Endometrial microvascular endothelial cells (primary cell): Measurements from ENCODE around the gene EPN1. TPM values are rescaled to one million over a fixed set of nuclear protein-coding genes. Genes with fewer than 3 reads are reported as not detected.

ENCODE experiments used
- in situ Hi-C: cut with HindIII; loops from 2 replicates; pipeline ENCODE4 v1.10.0; 2017; ENCODE audit warnings: low sequenced_read_pairs, low pct_unique_long_range_greater_than_20kb; ENCODE audit errors: inconsistent ontology term
- total RNA-seq: library from RNA; depleted of rRNA; stranded (reverse); fragments of >200 nt; gene quantifications from one replicate; pipeline ENCODE4 v1.2.3, GENCODE V29; 2015; ENCODE audit errors: inconsistent ontology term

The EPN1 gene
- total RNA-seq, 1 donor from 2014 or later: 155 TPM

DNA sequence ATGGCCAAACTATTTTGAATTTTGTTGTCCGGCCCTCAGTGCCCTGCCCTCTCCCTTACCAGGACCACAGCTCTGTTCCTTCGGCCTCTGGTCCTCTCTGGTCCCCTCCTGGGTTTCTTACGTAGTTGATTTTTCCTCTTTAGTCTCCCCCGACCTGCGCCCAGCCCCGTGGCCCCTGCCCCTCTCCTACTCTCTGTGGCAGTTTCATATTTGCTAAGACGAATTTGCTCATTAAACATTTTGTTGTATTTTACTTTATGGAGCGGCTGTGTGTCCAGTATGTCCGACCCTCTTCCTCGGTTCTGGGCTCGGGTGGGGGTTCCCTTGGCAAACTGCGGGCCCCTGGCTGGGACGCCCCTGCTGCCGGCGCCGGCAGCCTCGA lies 576 bp upstream of the EPN1 start:
- in situ Hi-C loops: no loop called here

DNA sequence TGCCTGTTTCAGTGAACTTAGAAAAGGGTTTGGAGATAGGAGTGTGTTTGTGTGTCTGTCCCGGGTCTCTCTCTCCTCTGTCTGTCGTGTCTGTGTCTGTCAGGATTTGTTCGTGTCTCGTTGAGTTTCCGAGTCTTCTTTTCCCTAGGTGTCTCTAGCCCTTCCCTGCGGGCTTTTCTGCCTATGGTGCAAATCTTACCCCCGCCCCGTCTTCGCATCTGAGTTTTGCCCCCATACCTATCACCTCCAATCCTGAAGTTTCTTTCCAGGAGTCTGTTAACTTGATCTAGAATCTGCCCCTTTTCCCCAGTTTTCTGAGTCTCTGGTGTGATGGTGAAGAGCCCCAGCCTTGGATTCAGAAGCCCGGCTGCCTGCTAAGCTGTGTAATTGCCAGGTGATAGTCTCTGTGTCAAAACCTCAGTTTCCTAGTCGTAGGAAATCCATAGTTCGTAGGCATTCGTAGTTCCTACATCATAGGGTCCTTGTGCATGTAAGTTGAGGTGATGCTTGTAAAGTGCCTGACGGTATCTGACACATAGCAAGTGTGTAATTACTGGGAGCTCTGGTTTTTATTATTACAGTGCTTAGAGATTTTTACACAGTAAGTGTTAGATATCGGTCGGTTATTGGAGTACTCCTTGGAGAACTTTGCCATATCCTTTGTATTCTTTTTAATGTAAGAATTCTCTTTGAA lies 782 bp downstream of the EPN1 start:
- in situ Hi-C loops: no loop called here

DNA sequence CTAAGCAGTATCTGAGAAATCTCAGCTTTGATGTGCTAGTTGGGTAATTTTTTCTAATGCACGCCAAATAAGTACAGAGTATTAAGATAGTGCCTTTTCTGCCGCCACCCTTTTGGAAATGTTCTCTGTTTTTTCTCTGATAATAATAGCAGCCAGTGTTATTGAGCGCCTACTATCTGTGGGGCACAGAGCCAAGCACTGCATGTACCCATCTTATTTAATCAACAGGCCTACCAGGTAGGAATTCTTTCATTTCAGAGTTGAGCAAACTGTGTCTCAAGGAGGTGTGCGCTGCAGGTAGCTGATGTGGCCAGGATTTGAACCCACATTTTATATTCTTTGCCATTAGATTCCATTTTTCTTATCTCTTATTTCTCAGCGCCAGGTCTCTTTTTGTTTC lies 1.4 kb downstream of the EPN1 start:
- in situ Hi-C loops: no loop called here

DNA sequence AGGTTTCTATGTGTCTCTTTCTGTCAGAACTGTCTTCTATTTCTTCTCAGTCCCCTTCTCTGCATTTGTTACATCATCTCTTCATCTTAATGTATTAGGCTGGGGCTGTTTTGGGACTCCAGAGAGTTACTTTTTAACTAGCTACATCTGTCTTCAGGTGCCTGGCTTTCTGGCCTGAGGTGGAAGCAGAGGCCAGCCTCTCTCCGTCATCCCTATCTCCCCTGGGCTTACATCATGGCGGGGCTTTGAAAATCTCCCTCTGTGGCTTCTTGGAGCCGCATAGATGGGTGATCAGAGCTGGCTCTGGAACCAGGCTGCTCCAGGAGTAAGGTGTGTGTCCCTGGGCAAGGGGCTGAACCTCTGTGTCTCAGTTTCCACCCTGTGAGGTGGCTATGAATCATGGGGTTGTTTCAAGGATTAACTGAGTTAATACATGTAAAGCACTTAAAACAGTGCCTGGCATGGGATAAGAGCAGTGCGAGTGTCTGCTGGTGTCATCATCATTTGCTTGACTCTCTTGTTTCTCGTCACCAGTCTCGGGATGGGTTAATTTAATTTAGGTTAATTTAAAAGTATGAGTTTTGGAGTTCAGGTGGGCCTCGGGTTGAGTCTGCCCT lies 2.0 kb downstream of the EPN1 start:
- in situ Hi-C loops: no loop called here

DNA sequence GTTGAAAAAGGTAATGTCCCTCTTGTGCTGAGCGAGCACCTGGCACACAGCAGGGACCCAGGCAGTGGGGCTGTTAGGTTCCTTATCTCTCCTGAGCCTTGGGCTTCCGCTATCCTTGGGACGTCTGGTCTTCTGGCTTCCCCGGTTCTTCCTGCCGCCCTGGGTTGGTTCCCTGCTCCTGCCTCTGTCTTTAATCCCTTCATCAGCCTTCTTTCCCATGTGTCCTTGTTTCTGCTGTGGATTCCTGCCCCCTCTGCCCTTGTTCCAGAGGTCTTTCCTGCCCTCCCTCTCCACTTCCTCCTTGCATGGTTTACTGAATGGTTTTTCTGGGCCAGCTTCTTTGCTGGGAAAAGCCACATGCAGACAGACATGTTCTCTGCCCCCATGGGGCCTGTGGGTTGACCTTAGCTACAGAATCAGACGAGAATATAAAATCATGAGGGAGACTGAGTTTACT lies 2.6 kb downstream of the EPN1 start:
- in situ Hi-C loops: no loop called here

DNA sequence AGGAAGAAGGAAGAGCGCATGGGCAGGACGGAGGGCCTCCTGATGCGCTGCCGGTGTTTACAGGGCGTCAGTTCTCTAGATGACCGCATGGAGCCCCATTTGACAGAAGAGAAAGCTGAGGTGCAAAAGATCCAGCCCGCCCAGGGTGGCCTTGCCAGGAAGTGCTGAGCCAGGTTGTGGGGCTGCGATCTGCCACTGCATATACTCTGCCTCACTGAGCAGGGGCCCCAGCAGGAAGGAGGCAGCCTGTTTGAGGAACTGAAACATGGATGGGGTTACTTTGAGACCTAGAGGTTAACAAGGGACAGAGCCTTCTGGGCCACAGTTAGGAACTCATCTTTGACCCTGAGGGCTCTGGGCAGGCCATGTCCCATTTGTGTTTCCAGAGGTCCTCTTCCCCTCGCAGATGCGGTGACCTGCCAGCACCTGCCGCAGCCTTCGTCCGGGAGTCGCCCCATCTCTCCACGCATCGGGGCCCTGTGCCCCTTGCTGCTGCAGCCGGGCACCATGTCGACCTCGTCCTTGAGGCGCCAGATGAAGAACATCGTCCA lies 3.2 kb downstream of the EPN1 start:
- in situ Hi-C loops: no loop called here

DNA sequence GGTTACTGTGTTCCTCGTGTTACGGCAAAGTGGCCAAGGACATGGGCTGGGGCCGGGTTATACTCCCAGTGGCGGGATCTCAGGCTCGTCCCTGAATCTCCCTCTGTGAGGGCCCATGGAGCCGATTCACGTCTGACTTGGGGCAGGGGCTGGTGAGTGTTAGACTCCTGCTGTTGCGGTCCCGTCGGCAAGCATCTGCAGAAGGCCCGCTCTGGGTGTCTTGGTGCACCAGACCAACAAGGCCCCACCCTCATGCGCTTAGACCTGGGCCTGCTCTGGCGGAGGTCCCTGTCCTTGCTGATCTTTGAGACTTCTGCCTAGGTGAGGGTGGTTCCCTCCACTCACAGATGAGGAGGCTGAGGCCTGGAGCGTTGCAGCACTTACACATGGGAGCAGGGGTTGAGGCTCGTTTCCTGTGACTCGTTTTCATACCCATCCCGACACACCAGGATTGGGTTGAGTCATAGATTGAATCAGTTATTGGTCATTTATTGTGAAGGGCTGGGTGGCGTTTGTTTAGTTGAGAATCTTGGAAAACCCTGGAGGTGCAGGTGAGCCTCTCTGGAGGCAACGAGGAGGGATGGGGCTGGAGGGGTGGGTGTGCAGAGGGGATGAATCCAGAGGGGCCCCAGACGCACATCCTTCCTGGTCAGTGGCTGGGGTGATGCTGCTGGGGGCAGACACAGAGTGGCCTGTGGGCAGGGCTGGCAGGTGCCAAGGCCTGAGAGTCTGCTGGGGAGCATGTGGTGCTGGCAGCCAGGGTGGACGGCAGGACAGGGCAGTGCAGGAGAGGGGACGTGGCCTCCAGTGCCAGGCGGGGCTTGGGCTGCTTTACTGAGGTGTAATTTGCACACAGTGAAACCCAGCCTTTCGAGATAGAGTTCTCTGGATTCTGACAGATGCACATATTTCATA lies 4.6 kb downstream of the EPN1 start:
- in situ Hi-C loops: no loop called here

DNA sequence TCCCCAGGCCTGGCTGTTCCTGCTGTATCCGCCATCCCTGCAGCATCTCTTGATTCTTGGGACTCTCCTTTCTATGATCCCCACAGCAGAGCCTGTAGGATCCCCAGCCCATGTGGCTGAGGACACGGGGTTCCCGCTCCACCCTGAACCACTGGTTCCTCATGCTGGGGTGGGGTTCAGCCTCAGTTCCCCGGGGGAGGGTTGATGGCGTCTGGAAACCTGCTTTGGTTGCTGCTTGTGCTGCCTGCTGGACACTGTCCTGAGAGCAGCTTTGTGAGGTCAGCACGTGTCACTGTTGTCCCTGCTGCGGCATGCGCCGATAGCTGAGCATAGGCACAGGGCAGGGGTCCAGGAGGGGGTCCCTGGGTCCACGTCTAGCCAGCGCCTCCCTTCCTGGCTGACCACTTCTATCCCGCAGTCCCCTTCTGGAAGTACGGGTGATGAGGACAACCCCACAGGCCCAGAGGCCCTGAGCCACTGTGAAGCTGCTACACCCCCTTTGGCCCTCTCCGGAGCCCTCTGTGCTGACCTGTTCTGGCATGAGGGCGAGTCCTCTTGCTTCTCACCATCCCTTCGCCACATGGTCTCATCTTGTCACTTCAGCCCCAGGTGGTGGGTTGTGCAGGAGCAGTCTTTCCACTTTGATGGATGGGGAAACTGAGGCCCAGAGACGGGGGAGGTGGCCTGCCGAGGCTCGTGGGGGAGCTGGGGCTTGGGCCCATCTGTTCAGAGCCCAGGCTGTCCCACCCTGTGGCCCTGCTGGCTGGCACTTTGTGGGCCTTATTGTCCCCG lies 5.5 kb downstream of the EPN1 start:
- in situ Hi-C loops: no loop called here

DNA sequence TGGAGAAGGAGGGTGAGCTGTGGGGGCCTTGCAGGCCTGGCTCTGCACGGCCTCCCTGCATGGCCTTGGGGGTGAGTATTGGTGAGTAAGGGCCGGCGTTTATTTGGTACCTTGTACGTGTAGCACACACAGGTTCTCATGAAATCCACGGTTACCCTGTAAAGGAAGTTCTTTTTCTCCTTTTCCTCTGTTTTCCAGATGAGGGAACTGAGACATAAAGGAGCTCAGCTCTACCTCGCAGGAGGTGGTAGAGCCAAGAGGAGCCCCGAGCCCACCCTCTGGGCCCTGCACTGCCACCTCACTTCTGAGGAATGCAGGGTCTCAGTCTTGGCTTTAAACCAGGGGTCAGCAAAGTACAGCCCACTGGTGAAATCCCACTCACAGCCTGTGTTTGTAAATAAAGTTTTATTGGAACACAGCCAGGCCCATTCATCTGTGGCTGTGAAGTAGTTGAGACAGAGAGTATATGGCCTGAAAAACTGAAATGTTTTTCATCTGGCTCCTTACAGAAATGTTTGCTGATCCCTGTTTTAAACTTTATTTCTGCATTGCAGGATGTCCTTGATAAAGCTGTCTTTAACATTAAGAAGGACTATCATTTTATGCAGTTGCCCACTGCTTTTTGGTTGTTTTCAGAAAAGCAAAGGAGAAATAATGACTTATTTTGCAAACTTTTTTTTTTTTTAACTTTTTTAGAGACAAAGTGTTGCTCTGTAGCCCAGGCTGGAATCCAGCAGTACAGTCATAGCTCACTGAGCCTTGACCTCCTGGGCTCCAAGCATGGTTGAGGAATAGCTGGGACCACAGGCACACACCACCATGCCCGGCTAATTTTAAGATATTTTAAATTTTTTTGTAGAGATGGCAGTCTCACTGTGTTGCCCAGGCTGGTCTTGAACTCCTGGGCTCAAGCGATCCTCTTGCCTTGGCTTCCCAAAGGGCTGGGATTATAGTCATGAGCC lies 6.4 kb downstream of the EPN1 start:
- in situ Hi-C loops: no loop called here

DNA sequence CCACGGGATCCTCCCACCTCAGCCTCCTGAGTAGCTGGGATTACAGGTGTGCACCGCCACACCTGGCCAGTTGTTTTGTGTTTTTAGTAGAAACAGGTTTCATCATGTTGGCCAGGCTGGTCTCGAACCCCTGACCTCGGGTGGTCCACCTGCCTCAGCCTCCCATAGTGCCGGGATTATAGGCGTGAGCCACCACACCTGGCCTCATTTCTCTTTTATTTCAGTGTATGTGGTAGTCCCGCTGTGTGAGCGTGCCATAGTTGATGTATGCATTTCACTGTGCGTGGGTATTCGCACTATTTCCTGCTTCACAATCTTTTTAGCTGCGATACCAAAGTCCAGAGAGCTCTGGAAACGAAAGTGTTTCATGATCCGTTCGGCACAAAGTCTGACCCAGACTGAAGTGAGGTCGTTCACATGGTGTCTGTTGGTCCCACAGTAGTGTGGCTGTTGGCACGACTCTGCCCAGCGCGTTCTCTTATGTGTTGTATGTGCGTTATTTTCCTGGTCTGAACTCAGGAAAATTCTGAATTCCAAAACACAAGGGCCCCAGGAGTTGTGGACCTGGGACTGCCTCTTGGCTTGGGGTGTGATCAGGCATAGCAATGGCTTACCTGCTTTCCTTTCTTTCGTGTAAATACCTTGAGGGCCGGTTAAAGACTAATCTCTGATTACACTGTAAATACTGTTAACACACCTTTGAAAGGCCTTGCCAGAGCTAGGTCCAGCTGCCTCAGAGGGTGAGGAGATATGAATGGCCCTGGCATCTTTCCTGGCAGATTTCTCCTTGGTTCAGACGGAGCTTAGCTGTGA lies 8.6 kb downstream of the EPN1 start:
- in situ Hi-C loops: no loop called here

DNA sequence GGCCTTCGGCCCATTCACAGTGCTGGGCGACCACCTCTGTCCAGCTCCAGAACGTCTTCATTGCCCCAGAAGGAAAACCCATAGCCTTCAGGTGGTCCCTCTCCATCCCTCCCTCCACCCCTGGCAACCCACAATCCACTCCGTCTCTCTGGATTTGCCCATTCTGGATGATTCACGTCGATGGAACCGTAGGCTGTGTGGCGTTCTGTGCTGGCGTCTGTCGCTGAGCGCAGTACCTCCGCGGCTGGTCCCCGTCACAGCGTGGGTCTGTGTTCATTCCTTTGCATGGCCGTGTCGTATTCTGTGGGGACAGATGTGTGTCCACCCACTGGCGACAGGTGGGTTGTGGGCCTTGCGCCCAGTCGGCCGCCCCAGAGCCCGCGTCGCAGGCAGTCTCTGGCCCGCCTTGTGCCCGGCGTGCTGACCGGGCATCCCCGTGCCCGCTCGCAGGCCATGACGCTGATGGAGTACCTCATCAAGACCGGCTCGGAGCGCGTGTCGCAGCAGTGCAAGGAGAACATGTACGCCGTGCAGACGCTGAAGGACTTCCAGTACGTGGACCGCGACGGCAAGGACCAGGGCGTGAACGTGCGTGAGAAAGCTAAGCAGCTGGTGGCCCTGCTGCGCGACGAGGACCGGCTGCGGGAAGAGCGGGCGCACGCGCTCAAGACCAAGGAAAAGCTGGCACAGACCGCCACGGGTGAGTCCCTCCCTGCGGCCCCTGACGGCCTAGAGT lies 10.1 kb downstream of the EPN1 start:
- in situ Hi-C loops: no loop called here

DNA sequence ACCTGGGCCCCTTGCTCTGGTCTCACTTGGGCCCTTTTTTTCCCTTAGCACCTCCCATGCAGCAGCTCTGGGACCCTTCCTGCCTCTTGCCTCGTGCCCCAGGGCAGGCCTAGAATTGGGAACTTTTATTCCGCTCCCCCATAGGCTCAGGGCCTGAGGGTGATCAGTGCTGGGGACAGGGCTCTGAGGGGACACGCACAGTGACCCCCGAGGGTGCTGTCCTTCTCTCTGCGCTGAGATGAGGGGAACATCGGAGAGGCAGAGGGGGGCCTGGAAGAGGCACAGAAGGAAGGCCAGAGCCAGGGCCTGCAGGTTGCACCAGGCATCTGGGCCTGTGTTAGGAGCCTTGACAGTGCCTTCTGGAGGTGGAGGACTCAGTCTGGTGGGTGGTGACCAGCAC lies 10.8 kb downstream of the EPN1 start:
- in situ Hi-C loops: no loop called here

DNA sequence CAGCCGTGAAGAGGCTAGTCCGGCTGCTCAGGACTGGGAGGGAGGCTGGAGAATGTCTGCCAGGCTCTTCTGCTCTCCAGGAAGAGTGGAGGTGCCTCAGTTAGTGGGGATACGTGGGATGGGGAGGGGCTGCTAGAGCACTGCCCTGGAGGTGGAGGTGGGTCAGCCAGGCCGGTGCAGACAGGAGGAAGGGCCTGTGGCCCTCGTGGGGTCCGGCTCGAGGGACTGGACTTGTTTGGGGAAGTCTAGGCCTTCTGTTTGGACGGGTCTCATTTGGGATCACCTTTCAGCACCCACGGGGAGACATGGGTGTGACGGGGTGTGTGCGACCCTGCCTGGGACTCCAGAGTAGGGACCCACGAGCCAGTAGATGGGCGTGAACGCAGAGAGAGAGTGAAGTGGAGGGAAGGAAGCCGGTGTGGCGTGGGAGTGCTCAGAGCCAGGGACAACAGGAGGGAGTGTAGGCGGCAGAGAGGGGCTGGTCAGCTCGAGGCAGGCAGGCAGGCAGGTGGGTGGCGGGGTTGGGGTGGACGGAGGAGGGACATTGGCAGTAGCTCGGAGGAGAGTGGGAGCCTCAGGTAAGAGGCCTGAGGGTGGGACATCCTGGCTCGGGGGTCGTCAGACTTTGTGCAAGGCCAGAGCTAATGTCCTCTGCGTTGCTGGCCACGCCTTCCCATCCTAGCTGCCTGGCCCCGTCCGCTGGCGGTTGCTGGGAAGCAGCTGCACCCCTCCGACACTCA lies 11.5 kb downstream of the EPN1 start:
- in situ Hi-C loops: no loop called here

DNA sequence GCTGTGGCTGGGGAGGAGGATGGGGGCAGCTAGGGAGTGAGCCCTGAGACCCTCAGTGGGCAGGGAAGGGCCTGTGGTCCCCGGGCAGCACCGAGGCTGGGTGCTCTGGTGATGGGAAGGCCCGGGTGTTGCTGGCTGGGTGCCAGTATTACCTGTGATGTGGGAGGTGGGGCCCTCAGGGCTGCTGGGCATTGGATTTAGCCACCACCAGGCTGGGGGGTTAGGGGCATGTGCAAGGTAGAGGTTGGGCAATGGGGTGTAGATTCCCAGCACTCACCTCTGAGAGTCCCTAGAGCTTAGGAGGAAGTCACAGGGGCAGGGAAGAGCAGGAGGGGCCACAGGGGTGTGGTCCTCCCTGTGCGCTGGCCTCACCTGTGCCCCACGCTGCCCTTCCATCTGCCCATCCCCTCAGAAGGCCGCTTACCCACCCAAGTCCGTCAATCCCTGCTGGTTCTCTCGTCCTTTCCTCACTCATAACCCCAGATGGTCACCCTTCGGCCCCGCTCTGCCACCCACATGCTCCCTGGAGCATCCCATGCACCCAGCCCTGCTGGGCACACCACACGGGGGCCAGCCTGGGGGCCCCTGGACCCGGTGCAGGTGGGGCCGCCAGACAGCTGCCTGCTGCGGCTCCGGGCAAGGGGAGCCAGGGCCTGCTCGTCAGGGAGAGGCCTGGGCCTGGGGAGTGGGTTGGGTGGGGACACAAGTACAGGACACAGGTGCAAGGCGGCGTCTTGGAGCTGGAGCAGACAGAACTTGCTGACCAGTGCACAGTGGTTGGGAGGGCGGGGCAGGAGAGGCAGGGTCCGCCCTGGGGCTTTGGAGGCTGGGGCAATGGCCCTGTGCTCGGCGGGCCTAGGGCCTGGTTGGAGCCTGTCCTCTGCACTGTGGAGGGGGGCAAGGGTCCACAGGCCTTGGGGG lies 12.5 kb downstream of the EPN1 start:
- in situ Hi-C loops: no loop called here
